HepG2 (cell line): Measurements from ENCODE around the gene CUEDC2. TPM values are rescaled to one million over a fixed set of nuclear protein-coding genes. Genes with fewer than 3 reads are reported as not detected.
A peak's percentile ranks its signal among the peaks of the same experiment; 100 is the strongest.

Experiments used
- ATAC-seq: fragments of 200-7000 bp; cut with Tn5 transposase; 3 replicates; pipeline ENCODE4 v1.9.1; 2020; ENCODE audit warnings: mild to moderate bottlenecking, moderate library complexity
- BruUV-seq: library from RNA; stranded (reverse); fragments of 400-500 nt; replicated peaks from 2 replicates; lab custom pipeline; 2021; lab: Mats Ljungman, UMichigan
- CTCF ChIA-PET: fragments of 300-600 bp; formaldehyde crosslinking; extraction: SDS; loops from one replicate; lab custom pipeline; 2021; ENCODE audit warnings: low total read pairs, inconsistent platforms, low intra/inter-chr PET ratio; lab: Yijun Ruan, JAX
- POLR2A ChIA-PET: fragments of 350-600 bp; sonication (Branson Sonifier 250); formaldehyde crosslinking; loops from one replicate; lab custom pipeline; 2020; ENCODE audit warnings: antibody characterized with exemption, inconsistent platforms; lab: Yijun Ruan, JAX
- DNase-seq: peaks from one replicate; pipeline ENCODE4 v3.0.0-alpha.2; 2015; ENCODE audit warnings: low spot score
- FAIRE-seq: peaks from 3 replicates; lab custom pipeline; 2011; peaks lifted over from hg19 to GRCh38; lab: Jason Lieb, UNC
- H2AFZ ChIP-seq: one replicate; pipeline ENCODE4 v1.6.1; 2011; ENCODE audit warnings: low read length, inconsistent platforms
- H3K27ac ChIP-seq: fragments of 300-600 bp; 3 replicates; pipeline ENCODE4 v1.8.0; 2011; ENCODE audit warnings: mixed run types, mild to moderate bottlenecking, mixed read lengths, low read length, inconsistent platforms; ENCODE audit not compliant: insufficient read depth; ENCODE audit errors: extremely low read length
- H3K27me3 ChIP-seq, 2 experiments: fragments of 200-600 bp in 1 of 2; 2 replicates in 1 of 2; 3 replicates in 1 of 2; pipeline versions ENCODE4 v1.6.0 to v1.8.0; 2011; ENCODE audit warnings: low read length in 2 of 2, mild to moderate bottlenecking in 2 of 2, moderate library complexity in 2 of 2, inconsistent platforms in 1 of 2; ENCODE audit not compliant: insufficient read depth in 2 of 2, control insufficient read depth in 1 of 2
- H3K36me3 ChIP-seq, 2 experiments: fragments of 200-600 bp in 1 of 2; replicated peaks in 1 of 2; 2 replicates in 1 of 2; 3 replicates in 1 of 2; pipeline versions ENCODE4 v1.5.1 to v1.8.0; 2011; ENCODE audit warnings: low read length in 2 of 2, inconsistent platforms in 1 of 2; ENCODE audit not compliant: insufficient read depth in 2 of 2, control insufficient read depth in 1 of 2
- H3K4me1 ChIP-seq: 2 replicates; pipeline ENCODE4 v1.5.1; 2012; ENCODE audit warnings: low read length, inconsistent platforms; ENCODE audit not compliant: insufficient read depth
- H3K4me2 ChIP-seq: 2 replicates; pipeline ENCODE4 v1.6.0; 2011; ENCODE audit warnings: low read depth, low read length, inconsistent platforms
- H3K4me3 ChIP-seq, 3 experiments: fragments of 200-600 bp in 1 of 3; sonication (generic), shearing (Covaris generic) in 1 of 3; replicated peaks in 1 of 3; 2 replicates each; pipeline ENCODE4 v1.5.1; 2011 to 2016; ENCODE audit warnings: low read length in 3 of 3, inconsistent platforms in 2 of 3, low read depth in 2 of 3, mild to moderate bottlenecking in 2 of 3, control low read depth in 1 of 3, mixed read lengths in 1 of 3; ENCODE audit not compliant: insufficient read depth in 1 of 3
- H3K79me2 ChIP-seq: one replicate; pipeline ENCODE4 v1.6.1; 2011; ENCODE audit warnings: low read length, inconsistent platforms; ENCODE audit not compliant: insufficient read depth
- H3K9ac ChIP-seq: 2 replicates; pipeline ENCODE4 v1.6.0; 2011; ENCODE audit warnings: mild to moderate bottlenecking, low read depth, low read length, inconsistent platforms; ENCODE audit not compliant: insufficient read depth
- H3K9me3 ChIP-seq: 2 replicates; pipeline ENCODE4 v1.5.1; 2012; ENCODE audit warnings: mild to moderate bottlenecking, low read length
- H4K20me1 ChIP-seq: 2 replicates; pipeline ENCODE4 v1.6.0; 2011; ENCODE audit warnings: inconsistent platforms, mild to moderate bottlenecking, low read length, moderate library complexity; ENCODE audit not compliant: insufficient read depth
- POLR2A ChIP-seq, 2 experiments: IDR thresholded peaks; 2 replicates each; pipeline ENCODE4 v1.6.1; 2011; ENCODE audit warnings: low read depth in 2 of 2, low read length in 2 of 2, mild to moderate bottlenecking in 1 of 2, moderate library complexity in 1 of 2; ENCODE audit not compliant: insufficient read depth in 1 of 2
- WGBS: methylation state at CpG from one replicate; pipeline ENCODE4 v1.1.6; 2017; ENCODE audit warnings: low lambda C conversion rate; 5-methylcytosine and 5-hydroxymethylcytosine counted together
- in situ Hi-C: cut with HindIII; loops from 2 replicates; pipeline ENCODE4 v1.10.0; 2017; ENCODE audit warnings: low pct_unique_long_range_greater_than_20kb; ENCODE audit not compliant: extremely low pct_ligation_motif_present
- intact Hi-C: fragments of 100-400 bp; cut with micrococcal nuclease; formaldehyde crosslinking; loops from one replicate; pipeline ENCODE4 v1.10.0; 2022; ENCODE audit not compliant: unreplicated experiment
- polyA plus RNA-seq, 8 experiments: library from polyadenylated mRNA; depleted of rRNA in 3 of 8; stranded (reverse) in 7 of 8; unstranded in 1 of 8; fragments of >200 nt; fragmentation: Illumina TruSeq in 4 of 8; extraction: Trizol in 4 of 8; gene quantifications; 2 replicates each; pipeline versions ENCODE4 v1.2.1 to v1.2.3, GENCODE V29; 2011 to 2016; ENCODE audit warnings: low read depth in 4 of 8, missing spikeins in 1 of 8, mixed read lengths in 1 of 8; ENCODE audit not compliant: insufficient read depth in 1 of 8
- total RNA-seq, 5 experiments: library from RNA; depleted of rRNA; stranded (reverse); fragments of >200 nt; fragmentation: Illumina TruSeq; extraction: Trizol; gene quantifications; 2 replicates each; pipeline ENCODE4 v1.2.3, GENCODE V29; 2016; ENCODE audit warnings: low read depth in 1 of 5
- TF ChIP-seq, protein P1 (sequence below), 2 experiments: fragments of 450-650 bp in 1 of 2; sonication (generic) in 1 of 2; formaldehyde crosslinking in 1 of 2; IDR thresholded peaks; 2 replicates each; pipeline versions ENCODE4 v1.6.1 to v1.8.0; 2016 to 2022; ENCODE audit warnings: antibody characterized with exemption in 1 of 2, mild to moderate bottlenecking in 1 of 2, missing genetic modification reagents in 1 of 2

Gene CUEDC2
- total and polyA plus RNA-seq, 2 of the 13 experiments (the other 11 are each of a cell fraction or from before 2014, with no cell fraction given) = 13.1 to 18.4 TPM

DNA sequence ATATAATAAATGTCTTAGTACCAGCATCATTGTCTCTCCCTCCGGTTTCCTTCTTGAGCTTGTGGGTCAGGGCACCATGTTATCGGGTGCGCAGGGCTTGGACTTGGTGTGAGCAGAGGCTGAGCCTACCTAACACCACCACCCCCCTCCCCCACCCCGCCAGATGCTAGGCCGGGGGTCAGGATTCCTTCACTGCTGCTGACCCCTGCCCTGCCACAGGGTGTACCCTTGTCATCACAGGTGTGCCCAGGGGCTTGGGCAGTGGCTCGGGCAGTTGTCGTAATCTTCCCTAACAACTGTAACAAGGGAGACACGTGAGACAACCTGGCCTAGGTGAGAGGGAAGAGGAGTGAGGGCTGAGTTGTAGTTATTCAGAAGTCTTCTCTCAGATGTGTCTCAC is 49.5 kb downstream of the CUEDC2 start:
- peaks cover 14% of the 10 kb centered on the region for H3K4me1 ChIP-seq
- POLR2A ChIA-PET = no interaction called here
- WGBS = 99% methylated on average over 8 of the region's 8 CpGs
- H3K9ac ChIP-seq = no peak overlapping the region
- H3K9me3 ChIP-seq = no peaks in the 10 kb centered on the region
- TF ChIP-seq POLR2A (IDR thresholded peaks at IDR 0.05; ENCODE audit: insufficient read depth in 1 of 2, low read depth in 2 of 2, low read length in 2 of 2) = 0 out of 4 replicates have a peak, but pooled peaks of 1 of the 2 experiments have one; percentile 15
- TF ChIP-seq, protein P1, sequence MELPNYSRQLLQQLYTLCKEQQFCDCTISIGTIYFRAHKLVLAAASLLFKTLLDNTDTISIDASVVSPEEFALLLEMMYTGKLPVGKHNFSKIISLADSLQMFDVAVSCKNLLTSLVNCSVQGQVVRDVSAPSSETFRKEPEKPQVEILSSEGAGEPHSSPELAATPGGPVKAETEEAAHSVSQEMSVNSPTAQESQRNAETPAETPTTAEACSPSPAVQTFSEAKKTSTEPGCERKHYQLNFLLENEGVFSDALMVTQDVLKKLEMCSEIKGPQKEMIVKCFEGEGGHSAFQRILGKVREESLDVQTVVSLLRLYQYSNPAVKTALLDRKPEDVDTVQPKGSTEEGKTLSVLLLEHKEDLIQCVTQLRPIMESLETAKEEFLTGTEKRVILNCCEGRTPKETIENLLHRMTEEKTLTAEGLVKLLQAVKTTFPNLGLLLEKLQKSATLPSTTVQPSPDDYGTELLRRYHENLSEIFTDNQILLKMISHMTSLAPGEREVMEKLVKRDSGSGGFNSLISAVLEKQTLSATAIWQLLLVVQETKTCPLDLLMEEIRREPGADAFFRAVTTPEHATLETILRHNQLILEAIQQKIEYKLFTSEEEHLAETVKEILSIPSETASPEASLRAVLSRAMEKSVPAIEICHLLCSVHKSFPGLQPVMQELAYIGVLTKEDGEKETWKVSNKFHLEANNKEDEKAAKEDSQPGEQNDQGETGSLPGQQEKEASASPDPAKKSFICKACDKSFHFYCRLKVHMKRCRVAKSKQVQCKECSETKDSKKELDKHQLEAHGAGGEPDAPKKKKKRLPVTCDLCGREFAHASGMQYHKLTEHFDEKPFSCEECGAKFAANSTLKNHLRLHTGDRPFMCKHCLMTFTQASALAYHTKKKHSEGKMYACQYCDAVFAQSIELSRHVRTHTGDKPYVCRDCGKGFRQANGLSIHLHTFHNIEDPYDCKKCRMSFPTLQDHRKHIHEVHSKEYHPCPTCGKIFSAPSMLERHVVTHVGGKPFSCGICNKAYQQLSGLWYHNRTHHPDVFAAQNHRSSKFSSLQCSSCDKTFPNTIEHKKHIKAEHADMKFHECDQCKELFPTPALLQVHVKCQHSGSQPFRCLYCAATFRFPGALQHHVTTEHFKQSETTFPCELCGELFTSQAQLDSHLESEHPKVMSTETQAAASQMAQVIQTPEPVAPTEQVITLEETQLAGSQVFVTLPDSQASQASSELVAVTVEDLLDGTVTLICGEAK (IDR thresholded peaks at IDR 0.05) = no peak
- TF ChIP-seq, protein P1 (CRISPR knock-in tag; IDR thresholded peaks at IDR 0.05) = no peak
- TF ChIP-seq, all 625 proteins: peak for 1
- ATAC-seq (no peak), DNase-seq (no peak), FAIRE-seq (no peak)
- in situ Hi-C loops = no loop called here
- Histone ChIP-seq H3K27ac (no peak overlapping the region), H3K36me3 (peaks cover 19 to 37% of the 10 kb centered on the region in 2 experiments), H4K20me1 (no peaks in the 10 kb centered on the region), H2AFZ (no peak overlapping the region), H3K4me2 (no peak overlapping the region), H3K4me3 (no peak overlapping the region), H3K27me3 (no peaks in the 10 kb centered on the region), H3K79me2 (no peaks in the 10 kb centered on the region)
- intact Hi-C loops = no loop called here
- CTCF ChIA-PET = no interaction called here
- no TSS peak for BruUV-seq
